CD4-positive, alpha-beta T cell treated with Interleukin-15 for 4 hours (primary cell): ENCODE measurements around the gene ACTA2.

Source experiments
- DNase-seq: peaks from one replicate; pipeline ENCODE4 v3.0.0-alpha.2; 2020; ENCODE audit warnings: low spot score

ACTA2 gene

GRCh38 chr10:88918191-88918905, 34.2 kb downstream of the ACTA2 start:
- DNase-seq, result no peak

- no peak for DNase-seq
Observed at GRCh38 chr10:88916986-88917385, 35.6 kb downstream of the ACTA2 start.

- no peak for DNase-seq
Observed at GRCh38 chr10:88916231-88916630, 36.3 kb downstream of the ACTA2 start.

GRCh38 chr10:88915781-88916180, 36.8 kb downstream of the ACTA2 start:
- no peak for DNase-seq

DNA sequence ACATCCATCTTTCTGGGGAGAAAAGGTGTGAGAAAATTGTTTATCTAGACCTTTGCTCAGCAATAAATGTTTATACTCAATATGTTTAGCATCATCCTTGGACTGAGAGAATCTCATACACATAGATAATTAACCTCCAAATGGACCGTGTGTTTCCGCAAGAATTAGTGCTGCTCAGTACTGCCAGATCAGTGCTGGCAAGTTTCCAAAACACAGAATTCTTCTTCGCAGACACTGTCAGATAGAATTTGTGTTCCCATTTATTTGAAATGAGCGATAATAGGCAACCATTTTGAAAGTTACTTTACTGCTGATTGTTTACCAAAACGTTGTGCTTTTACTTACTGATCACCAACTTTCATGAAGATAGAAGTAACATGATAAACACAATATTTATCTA, 38.8 kb downstream of the ACTA2 start:
- DNase-seq, result no peak

DNA sequence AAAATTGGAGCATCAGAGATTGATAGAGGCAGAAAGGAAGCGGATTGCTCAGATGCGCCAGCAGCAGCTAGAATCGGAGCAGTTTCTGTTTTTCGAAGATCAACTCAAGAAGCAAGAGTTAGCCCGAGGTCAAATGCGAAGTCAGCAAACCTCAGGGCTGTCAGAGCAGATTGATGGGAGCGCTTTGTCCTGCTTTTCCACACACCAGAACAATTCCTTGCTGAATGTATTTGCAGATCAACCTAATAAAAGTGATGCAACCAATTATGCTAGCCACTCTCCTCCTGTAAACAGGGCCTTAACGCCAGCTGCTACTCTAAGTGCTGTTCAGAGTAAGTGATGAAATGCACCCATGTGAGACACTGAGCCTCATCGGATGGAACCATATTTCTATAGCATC, 39.4 kb downstream of the ACTA2 start:
- DNase-seq, result no peak

DNA sequence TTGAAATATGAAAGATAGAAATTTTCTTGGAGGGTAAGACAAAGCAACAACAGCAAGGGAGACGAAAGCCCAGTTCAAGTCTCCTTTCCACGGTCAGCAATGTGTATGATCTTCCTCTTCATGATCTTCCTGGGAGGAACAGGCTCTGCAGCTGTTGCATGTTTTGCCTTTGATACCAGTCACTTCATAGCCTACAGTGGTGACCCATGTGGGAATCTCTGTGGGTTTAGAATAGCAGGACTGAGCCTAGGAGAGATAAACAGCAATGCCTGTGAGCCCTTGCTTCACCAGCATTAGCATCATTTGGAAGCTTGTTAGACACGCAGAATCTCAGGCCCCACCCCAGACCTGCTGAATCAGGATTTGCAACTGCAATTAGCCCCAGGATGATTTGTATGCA, 40.7 kb downstream of the ACTA2 start:
- DNase-seq, result no peak

DNA sequence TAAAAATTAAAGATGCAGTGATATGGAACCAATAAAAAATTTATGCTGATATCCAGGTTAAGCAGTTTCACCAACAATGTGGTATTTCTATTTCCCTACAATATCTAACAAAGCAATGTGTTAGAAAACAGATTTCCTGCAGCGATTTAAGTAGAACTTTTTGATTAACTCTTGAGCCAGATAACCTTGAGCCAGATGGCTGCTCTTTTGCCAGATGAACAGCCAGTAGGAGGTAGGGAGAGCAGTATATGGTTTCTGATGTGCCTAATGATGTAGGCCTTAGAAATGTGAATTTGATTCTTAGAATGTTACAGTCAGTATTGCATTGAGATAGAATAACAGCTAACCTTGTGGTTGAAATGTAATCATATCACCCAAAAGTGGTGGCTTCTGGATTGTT, 41.5 kb downstream of the ACTA2 start:
- DNase-seq, result no peak

DNA sequence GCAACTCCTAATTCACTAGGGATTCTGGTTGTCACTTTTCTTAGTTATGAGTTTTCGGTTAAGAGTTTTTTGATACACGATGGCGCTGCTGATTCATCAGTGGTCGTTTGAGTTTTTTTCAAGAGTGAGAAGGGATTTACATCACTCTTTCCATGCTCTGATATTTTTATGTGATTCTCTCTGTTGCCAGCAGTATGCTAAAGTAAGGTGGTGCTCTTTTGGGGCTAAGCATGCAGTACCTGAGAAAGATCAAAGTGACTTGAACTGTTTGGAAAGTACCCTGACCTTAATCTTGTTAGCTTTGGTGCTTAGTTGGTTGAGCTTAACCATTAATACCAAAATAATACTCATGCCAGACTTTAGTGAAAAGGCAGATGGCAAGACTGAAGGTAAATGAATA, 44.4 kb downstream of the ACTA2 start:
- DNase-seq, result no peak

DNA sequence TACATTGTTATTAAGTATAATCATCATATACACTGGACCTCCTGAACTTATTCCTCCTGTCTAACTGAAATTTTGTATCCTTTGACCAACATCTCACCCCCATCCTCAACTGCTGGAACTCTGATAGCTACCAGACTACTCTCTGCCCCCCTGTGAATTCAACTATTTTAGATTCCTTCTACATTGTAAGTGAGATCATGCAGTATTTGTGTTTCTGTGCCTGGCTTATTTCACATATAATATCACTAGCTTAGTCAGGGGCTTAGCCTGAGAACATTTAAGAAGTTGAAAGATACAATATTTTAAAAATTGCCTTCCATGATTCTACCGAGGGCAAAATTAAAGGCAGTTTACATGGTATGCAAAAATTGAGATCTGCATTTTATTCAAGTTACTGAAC, 45.7 kb downstream of the ACTA2 start:
- no peak for DNase-seq

GRCh38 chr10:88903715-88904114, 48.9 kb downstream of the ACTA2 start:
- DNase-seq, result no peak

DNA sequence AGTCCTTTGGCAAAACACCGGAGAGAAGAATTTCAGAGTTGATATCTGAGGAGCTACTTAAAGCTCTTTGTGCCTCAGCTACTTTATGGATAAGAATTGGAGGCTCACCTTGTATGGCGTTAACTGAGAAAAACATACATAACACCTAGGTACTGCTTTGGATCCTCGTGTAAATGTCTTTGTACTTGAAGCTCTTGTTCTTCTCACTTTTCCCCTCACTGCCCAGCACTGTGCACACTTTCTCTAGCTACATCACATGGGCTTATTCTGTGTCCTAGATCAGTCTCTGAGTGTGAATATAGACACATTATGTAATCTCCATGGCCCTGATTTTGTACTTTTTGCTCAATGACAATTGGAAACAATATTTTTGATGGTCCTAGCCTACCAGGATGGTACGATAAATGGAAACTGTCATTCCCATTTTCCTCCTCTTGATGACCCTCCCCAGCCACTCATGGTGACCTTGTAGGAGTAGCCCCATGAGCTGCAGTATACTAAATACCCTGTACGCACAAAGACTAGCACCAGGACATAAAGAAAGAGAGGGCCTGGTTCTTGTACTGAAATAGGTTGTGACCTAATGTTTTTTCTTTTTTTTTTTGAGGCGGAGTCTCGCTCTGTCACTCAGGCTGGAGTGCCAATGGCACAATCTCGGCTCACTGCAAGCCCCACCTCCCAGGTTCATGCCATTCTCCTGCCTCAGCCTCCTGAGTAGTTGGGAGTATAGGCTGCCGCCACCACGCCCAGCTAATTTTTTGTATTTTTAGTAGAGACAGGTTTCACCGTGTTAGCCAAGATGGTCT, 50.4 kb downstream of the ACTA2 start:
- DNase-seq, result no peak

- peak; percentile 38 for DNase-seq
Observed at GRCh38 chr10:88901206-88901983, 51.2 kb downstream of the ACTA2 start.

DNA sequence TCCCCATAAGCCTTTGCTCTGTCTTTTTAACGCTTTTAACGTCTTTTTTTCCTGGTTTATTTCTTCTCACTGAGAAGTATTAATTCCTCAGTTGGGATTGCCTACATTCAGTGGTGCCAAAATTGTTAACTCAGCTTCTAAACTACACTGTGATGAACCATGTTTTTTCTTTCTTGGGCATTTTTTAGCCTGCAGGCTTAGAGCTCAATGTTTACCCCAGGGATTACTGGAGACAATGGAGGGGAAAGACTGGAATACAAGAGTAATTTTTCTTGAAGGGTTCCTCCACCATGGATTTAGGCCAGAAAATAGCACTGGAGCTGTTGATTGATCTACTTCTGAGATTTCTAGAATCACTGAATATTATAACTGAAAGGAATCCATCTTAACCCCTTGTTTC, 52.7 kb downstream of the ACTA2 start:
- DNase-seq, result no peak

- no peak for DNase-seq
Observed at GRCh38 chr10:88898727-88899126, 53.8 kb downstream of the ACTA2 start.

GRCh38 chr10:88896994-88897853, 55.3 kb downstream of the ACTA2 start:
- no peak for DNase-seq

DNA sequence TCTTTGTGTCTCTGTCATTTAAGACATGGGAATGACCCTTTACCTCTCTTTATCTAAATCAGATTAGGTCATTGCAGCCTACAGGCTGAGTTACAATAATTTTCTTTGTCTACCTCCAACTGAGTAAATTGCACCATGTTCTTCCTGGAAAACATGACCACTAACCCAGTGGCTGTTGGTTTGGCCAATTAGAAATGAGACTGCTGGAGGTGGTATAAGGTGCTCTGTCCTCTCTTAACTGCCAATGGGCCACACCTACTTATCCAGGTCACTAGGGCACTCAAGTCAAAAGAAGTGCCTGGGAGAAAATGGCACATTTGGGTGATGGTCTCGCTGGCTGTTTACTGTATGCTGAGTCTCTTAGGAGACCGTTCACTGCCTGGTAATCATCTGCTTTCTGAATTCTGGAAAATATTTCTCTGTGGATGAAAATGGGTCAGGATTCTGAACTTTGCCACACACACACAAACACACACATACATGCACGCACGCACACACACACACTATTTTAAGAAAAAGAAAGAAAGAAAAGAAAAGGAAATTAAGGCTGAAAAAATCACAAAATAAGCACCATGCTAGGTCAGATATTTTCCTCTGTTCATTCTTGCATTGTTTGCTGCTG, 56.1 kb downstream of the ACTA2 start:
- no peak for DNase-seq

DNA sequence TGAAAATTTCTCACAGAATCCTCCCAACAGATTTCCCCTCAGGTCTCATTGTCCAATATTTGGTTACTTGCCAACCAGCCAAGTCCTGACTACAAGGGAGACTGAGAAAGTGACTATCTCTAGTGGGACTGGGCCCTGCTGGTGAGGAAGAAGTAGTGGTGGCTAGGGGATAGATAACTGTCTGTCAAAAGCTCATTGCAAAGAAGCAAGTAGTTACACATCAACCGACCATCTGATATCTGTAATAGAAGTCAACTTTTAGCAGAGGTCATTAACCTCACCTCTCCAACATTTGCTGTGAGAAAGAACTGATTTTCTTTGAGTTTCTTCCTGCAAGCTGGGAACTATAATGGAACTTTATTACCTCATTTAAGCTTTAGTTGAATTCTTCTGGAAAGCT, 57.3 kb downstream of the ACTA2 start:
- DNase-seq, result no peak

DNA sequence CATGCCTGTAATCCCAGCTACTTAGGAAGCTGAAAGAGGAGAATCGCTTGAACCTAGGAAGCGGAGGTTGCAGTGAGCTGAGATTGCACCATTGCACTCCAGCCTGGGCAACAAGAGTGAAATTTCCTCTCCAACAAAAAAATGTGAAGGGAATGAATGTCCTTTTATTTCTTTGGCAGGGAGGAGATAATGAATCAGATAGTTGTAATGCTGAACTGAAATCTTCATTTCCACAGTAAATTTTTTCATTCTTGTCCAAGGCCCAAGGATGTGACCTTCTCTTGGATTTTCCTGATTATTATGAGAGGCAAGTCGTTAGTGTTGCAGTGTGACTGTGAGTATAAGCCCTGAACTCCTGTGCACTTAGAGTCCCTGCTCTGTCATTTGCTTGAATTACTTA, 59.0 kb downstream of the ACTA2 start:
- no peak for DNase-seq

DNA sequence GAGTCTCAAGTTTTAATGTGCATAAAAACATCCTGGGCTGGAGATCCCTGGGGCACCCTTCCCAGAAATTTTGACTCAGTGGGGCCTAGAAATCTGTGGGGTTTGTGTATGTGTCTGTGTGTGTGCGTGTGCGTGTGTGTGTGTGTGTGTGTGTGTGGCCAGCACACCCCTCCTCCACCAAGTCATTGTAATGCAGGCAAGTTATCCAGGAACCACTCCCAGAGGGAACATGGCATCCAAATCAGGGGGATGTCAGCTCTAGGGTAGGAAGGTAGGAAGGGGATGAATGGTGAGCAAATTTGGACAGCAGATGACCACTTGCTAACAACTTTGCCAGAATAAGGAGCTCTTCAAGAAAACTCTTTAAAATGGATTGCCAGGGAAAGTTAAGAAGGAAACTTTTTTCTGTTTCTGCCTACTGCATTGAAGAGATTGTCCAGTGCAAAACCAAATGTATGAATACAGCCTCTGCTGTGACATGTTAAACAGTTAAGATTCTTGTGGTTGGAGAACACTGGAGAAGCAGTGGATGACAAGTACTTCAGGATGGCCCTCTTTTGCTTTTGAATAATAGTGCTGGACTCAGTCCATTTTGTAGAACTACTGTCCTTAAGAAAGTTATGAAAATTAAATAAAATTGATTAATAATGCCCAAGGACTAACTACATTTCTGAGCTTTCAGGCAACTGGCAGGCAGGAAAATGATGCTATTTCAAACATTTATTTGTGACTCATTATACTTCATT, 60.2 kb downstream of the ACTA2 start:
- DNase-seq, result no peak
